ENCODE data around the gene TRIM2. TPM values are rescaled to one million over a fixed set of nuclear protein-coding genes. Genes with fewer than 3 reads are reported as not detected.

TRIM2 gene
- total and polyA plus RNA-seq, 2 of the 8 experiments (the other 6 are each of a cell fraction or from before 2014, with no cell fraction given): 34.0 to 59.8 TPM

DNA sequence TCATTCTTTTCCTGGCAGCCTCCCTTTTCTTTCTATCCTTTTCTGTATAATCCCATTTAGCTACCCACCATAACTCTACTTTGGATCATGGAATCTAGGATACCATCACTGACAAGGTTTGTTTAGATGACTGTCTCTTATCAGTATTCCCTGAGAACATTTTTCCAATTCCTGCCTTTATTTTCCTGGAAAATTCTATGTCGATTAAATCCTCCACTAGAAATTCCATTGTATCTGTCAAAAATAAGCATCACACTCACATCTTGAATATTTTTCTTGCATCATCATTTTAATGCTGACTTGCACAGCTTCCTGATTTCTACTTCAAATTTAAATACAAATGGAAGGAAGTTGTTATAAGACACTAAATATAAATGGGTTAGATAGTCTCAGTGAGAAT lies 20.2 kb downstream of the TRIM2 start:
- TF ChIP-seq EP300 (IDR thresholded peaks at IDR 0.05; ENCODE audit: borderline replicate concordance in 1 of 2, low read depth in 2 of 2, low read length in 2 of 2) (no peak), RFX5 (IDR thresholded peaks at IDR 0.05; ENCODE audit: borderline replicate concordance, low read depth, low read length) (no peak), SP2 (IDR thresholded peaks at IDR 0.05; ENCODE audit: low read length) (no peak)
- Histone ChIP-seq H2BK20ac (ENCODE audit: low read length) (no peak overlapping the region), H3K4me2 (ENCODE audit: insufficient read depth in 1 of 2, low read depth in 2 of 2, low read length in 2 of 2) (no peak overlapping the region; a peak in 1 of 4 replicates), H4K20me1 (replicated peaks in 1 of 2; ENCODE audit: control insufficient read depth in 1 of 2, insufficient read depth in 2 of 2, low read length in 2 of 2) (peaks cover 0 to 3% of the 10 kb centered on the region in 2 experiments), H3K4ac (replicated peaks; ENCODE audit: insufficient read length, low read depth, low read length) (no peak overlapping the region), H4K5ac (ENCODE audit: insufficient read length, low read depth, low read length) (no peak overlapping the region), H3K9ac (replicated peaks in 1 of 4; ENCODE audit: extremely low read depth in 1 of 4, low read depth in 3 of 4, low read length in 3 of 4) (no peak overlapping the region), H3K79me1 (ENCODE audit: low read depth, low read length) (peaks cover 4% of the 10 kb centered on the region), H2BK5ac (ENCODE audit: low read depth, low read length) (no peak overlapping the region), H4K91ac (replicated peaks; ENCODE audit: insufficient read length, low read length) (no peak overlapping the region), H3K14ac (ENCODE audit: insufficient read length) (no peak overlapping the region), H3K56ac (replicated peaks; ENCODE audit: insufficient read length, low read depth, low read length) (no peak overlapping the region), H2AK5ac (ENCODE audit: low read depth, low read length) (no peak overlapping the region), H3K4me1 (replicated peaks in 1 of 4; ENCODE audit: control insufficient read depth in 3 of 4, insufficient read depth in 4 of 4, low read length in 3 of 4) (no peaks in the 10 kb centered on the region; a peak in 2 of 7 replicates), H3K27me3 (replicated peaks in 1 of 4; ENCODE audit: control insufficient read depth in 3 of 4, extremely low read depth in 1 of 4, insufficient read depth in 3 of 4, low read length in 3 of 4) (peaks cover 0 to 10% (median 4%) of the 10 kb centered on the region in 4 experiments; a peak in 3 of 7 replicates), H3K18ac (ENCODE audit: extremely low read depth, low read length) (no peak overlapping the region), H3K23me2 (ENCODE audit: low read depth, low read length) (peaks cover 18% of the 10 kb centered on the region; the same call in 1 of the 2 replicates), H2BK120ac (replicated peaks; ENCODE audit: low read depth, low read length) (no peak overlapping the region), H3K23ac (ENCODE audit: insufficient read length) (no peak overlapping the region), H2AFZ (ENCODE audit: low read length) (no peak overlapping the region), H3K36me3 (ENCODE audit: control insufficient read depth in 2 of 4, insufficient read depth in 4 of 4, low read length in 3 of 4) (peaks cover 0 to 4% (median 0%) of the 10 kb centered on the region in 4 experiments; a peak in 2 of 8 replicates), H4K8ac (ENCODE audit: extremely low read depth, insufficient read depth, low read length) (no peak overlapping the region), H3K4me3 (ENCODE audit: extremely low read depth in 1 of 4, insufficient read depth in 2 of 4, low read depth in 3 of 4, low read length in 4 of 4) (no peak overlapping the region; a peak in 1 of 8 replicates), H2BK12ac (ENCODE audit: low read depth, low read length) (no peak overlapping the region), H3K27ac (ENCODE audit: low read depth, low read length) (no peak overlapping the region), H3K9me3 (ENCODE audit: insufficient read depth in 2 of 2, low read depth in 1 of 2, low read length in 1 of 2) (0 out of 4 replicates have a peak, but pooled peaks cover 0 to 3% of the 10 kb centered on the region in 2 experiments), H2BK15ac (ENCODE audit: low read length) (no peak overlapping the region), H3K79me2 (ENCODE audit: control insufficient read depth in 1 of 2, insufficient read depth in 2 of 2, low read length in 2 of 2) (peaks cover 0 to 18% of the 10 kb centered on the region in 2 experiments; a peak in 1 of 4 replicates)
- no peak for DNase-seq (ENCODE audit: low read depth in 1 of 2, low spot score in 2 of 2)
- CTCF ChIA-PET (ENCODE audit: partially characterized antibody): interaction anchor here (1.7 to 3.2 kb wide), 4 partner anchors 8 to 43 kb away, joined by 3 to 25 read pairs (median 12); partner anchors contain the start of gene TRIM2
- FAIRE-seq: no peak
- POLR2A ChIA-PET (ENCODE audit: partially characterized antibody): interaction anchor here (1.5 to 3.0 kb wide), 3 partner anchors 10 to 118 kb away, joined by 4 to 9 read pairs (median 6); no protein-coding TSS in a partner anchor
- 100% methylated on average over 1 of the region's 1 CpG; no CpG with 5 or more reads in 1 of the 2 experiments for WGBS, 2 experiments (ENCODE audit: extremely low coverage in 1 of 2, insufficient coverage in 1 of 2, insufficient read length in 1 of 2, insufficient replicate concordance in 2 of 2, low coverage in 1 of 2, low lambda C conversion rate in 2 of 2, missing lambda C conversion rate in 1 of 2)
